Measurements from ENCODE around the gene AKNA.

- no peak for TF ChIP-seq CTCF (IDR thresholded peaks at IDR 0.05)
- no peak for TF ChIP-seq POLR2A (IDR thresholded peaks at IDR 0.05)
Measured at GRCh38 chr9:114383521-114384231, 4.1 kb downstream of the AKNA start.
